H9 (cell line): Measurements from ENCODE around the gene FCER1G. TPM values are rescaled to one million over a fixed set of nuclear protein-coding genes. Genes with fewer than 3 reads are reported as not detected.

Source experiments
- DNase-seq: peaks from one replicate; pipeline ENCODE4 v3.0.0-alpha.2; 2017
- H2AFZ ChIP-seq: one replicate; pipeline ENCODE4 v1.6.1; 2013; ENCODE audit warnings: mild to moderate bottlenecking, low read length, control low read depth, moderate library complexity
- H2AK5ac ChIP-seq: 2 replicates; pipeline ENCODE4 v1.6.1; 2013; ENCODE audit warnings: low read length, control low read depth, mixed read lengths; ENCODE audit not compliant: insufficient read length
- H2BK120ac ChIP-seq: one replicate; pipeline ENCODE4 v1.6.1; 2013; ENCODE audit warnings: low read depth, mild to moderate bottlenecking, low read length, control low read depth, inconsistent platforms; ENCODE audit not compliant: poor library complexity, severe bottlenecking
- H2BK12ac ChIP-seq: 2 replicates; pipeline ENCODE4 v1.6.1; 2013; ENCODE audit warnings: low read length, control low read depth, mixed read lengths, low read depth; ENCODE audit not compliant: insufficient read length
- H2BK15ac ChIP-seq: 2 replicates; pipeline ENCODE4 v1.6.1; 2013; ENCODE audit warnings: low read depth, low read length, control low read depth
- H2BK20ac ChIP-seq: one replicate; pipeline ENCODE4 v1.6.1; 2013; ENCODE audit warnings: low read depth, mild to moderate bottlenecking, low read length, control low read depth, inconsistent platforms; ENCODE audit not compliant: poor library complexity, severe bottlenecking
- H2BK5ac ChIP-seq: 2 replicates; pipeline ENCODE4 v1.6.1; 2013; ENCODE audit warnings: low read length, control low read depth, mixed read lengths; ENCODE audit not compliant: insufficient read length
- H3K14ac ChIP-seq: 2 replicates; pipeline ENCODE4 v1.6.1; 2013; ENCODE audit warnings: low read length, control low read depth; ENCODE audit not compliant: insufficient read depth
- H3K18ac ChIP-seq: 2 replicates; pipeline ENCODE4 v1.6.1; 2013; ENCODE audit warnings: low read depth, mild to moderate bottlenecking, mixed read lengths, low read length, control low read depth; ENCODE audit not compliant: insufficient read length
- H3K23ac ChIP-seq: 2 replicates; pipeline ENCODE4 v1.6.1; 2013; ENCODE audit warnings: low read length, control low read depth, mixed read lengths, low read depth; ENCODE audit not compliant: insufficient read length
- H3K23me2 ChIP-seq: 2 replicates; pipeline ENCODE4 v1.6.1; 2013; ENCODE audit warnings: low read depth, mild to moderate bottlenecking, mixed read lengths, low read length, control low read depth; ENCODE audit not compliant: insufficient read length, poor library complexity, severe bottlenecking
- H3K27ac ChIP-seq: 2 replicates; pipeline ENCODE4 v1.5.1; 2013; ENCODE audit warnings: low read length, control low read depth, mixed read lengths, low read depth; ENCODE audit not compliant: insufficient read length
- H3K27me3 ChIP-seq: 2 replicates; pipeline ENCODE4 v1.6.1; 2013; ENCODE audit warnings: low read length, control low read depth, inconsistent platforms; ENCODE audit not compliant: insufficient read depth
- H3K4ac ChIP-seq: 2 replicates; pipeline ENCODE4 v1.6.1; 2013; ENCODE audit warnings: low read depth, mild to moderate bottlenecking, control low read depth, inconsistent platforms, low read length, moderate library complexity
- H3K4me1 ChIP-seq: 2 replicates; pipeline ENCODE4 v1.6.1; 2013; ENCODE audit warnings: low read length, control low read depth, inconsistent platforms; ENCODE audit not compliant: insufficient read depth
- H3K4me2 ChIP-seq: 2 replicates; pipeline ENCODE4 v1.6.1; 2013; ENCODE audit warnings: low read length, control low read depth, mixed read lengths; ENCODE audit not compliant: insufficient read length, insufficient read depth
- H3K56ac ChIP-seq: 2 replicates; pipeline ENCODE4 v1.6.1; 2013; ENCODE audit warnings: low read depth, mild to moderate bottlenecking, mixed read lengths, low read length, control low read depth; ENCODE audit not compliant: insufficient read length
- H3K79me1 ChIP-seq: 2 replicates; pipeline ENCODE4 v1.6.1; 2013; ENCODE audit warnings: low read depth, mild to moderate bottlenecking, moderate library complexity, low read length, control low read depth, inconsistent platforms; ENCODE audit not compliant: insufficient read depth, poor library complexity, severe bottlenecking
- H3K79me2 ChIP-seq: 2 replicates; pipeline ENCODE4 v1.6.1; 2013; ENCODE audit warnings: low read length, control low read depth, inconsistent platforms; ENCODE audit not compliant: insufficient read depth
- H3K9ac ChIP-seq: 2 replicates; pipeline ENCODE4 v1.6.1; 2013; ENCODE audit warnings: low read length, control low read depth, mixed read lengths; ENCODE audit not compliant: insufficient read length; ENCODE audit errors: extremely low read depth
- H3K9me3 ChIP-seq: one replicate; pipeline ENCODE4 v1.6.1; 2013; ENCODE audit warnings: low read depth, low read length, inconsistent platforms; ENCODE audit not compliant: control insufficient read depth
- H3T11ph ChIP-seq: one replicate; pipeline ENCODE4 v1.6.1; 2013; ENCODE audit warnings: mild to moderate bottlenecking, low read length, control low read depth, inconsistent platforms
- H4K20me1 ChIP-seq: one replicate; pipeline ENCODE4 v1.6.1; 2013; ENCODE audit not compliant: control insufficient read depth, insufficient read length, insufficient read depth
- H4K5ac ChIP-seq: 2 replicates; pipeline ENCODE4 v1.6.1; 2013; ENCODE audit warnings: low read depth, mild to moderate bottlenecking, mixed read lengths, low read length, control low read depth; ENCODE audit not compliant: insufficient read length
- H4K8ac ChIP-seq: replicated peaks from 2 replicates; pipeline ENCODE4 v1.6.1; 2013; ENCODE audit warnings: low read length, control low read depth, mixed read lengths, low read depth; ENCODE audit not compliant: insufficient read length
- H4K91ac ChIP-seq: 2 replicates; pipeline ENCODE4 v1.6.1; 2013; ENCODE audit warnings: low read depth, mild to moderate bottlenecking, moderate library complexity, mixed read lengths, low read length, control low read depth; ENCODE audit not compliant: insufficient read length
- H3K27ac Mint-ChIP-seq, 3 experiments: 2 replicates in 2 of 3; 3 replicates in 1 of 3; pipeline ENCODE4 v1.8.0; 2020 to 2021; ENCODE audit warnings: mixed read lengths in 3 of 3, mild to moderate bottlenecking in 1 of 3, moderate library complexity in 1 of 3
- H3K27me3 Mint-ChIP-seq: 2 replicates; pipeline ENCODE4 v1.8.0; 2021; ENCODE audit warnings: low read depth, mild to moderate bottlenecking, moderate library complexity, mixed read lengths
- H3K36me3 Mint-ChIP-seq, 3 experiments: 2 replicates in 2 of 3; 3 replicates in 1 of 3; pipeline ENCODE4 v1.8.0; 2020 to 2021; ENCODE audit warnings: low read depth in 3 of 3, mixed read lengths in 3 of 3; ENCODE audit not compliant: insufficient read depth in 1 of 3
- H3K4me1 Mint-ChIP-seq, 2 experiments: 2 replicates each; pipeline ENCODE4 v1.8.0; 2020; ENCODE audit warnings: mixed read lengths in 2 of 2
- H3K4me3 Mint-ChIP-seq, 2 experiments: 2 replicates in 1 of 2; 3 replicates in 1 of 2; pipeline ENCODE4 v1.8.0; 2020 to 2021; ENCODE audit warnings: mild to moderate bottlenecking in 2 of 2, mixed read lengths in 2 of 2, moderate library complexity in 1 of 2
- H3K9me3 Mint-ChIP-seq, 2 experiments: 2 replicates in 1 of 2; 3 replicates in 1 of 2; pipeline ENCODE4 v1.8.0; 2020; ENCODE audit warnings: mild to moderate bottlenecking in 2 of 2, mixed read lengths in 2 of 2, moderate library complexity in 1 of 2
- WGBS: extraction: QIAGEN DNeasy Blood & Tissue Kit; methylation state at CpG from one replicate; pipeline ENCODE4 v1.1.7; 2013; ENCODE audit warnings: missing lambda C conversion rate, low lambda C conversion rate, mixed read lengths; ENCODE audit not compliant: insufficient read length; ENCODE audit errors: extremely low coverage; 5-methylcytosine and 5-hydroxymethylcytosine counted together
- total RNA-seq: library from RNA; stranded (reverse); gene quantifications from 2 replicates; pipeline ENCODE4 v1.2.1, GENCODE V29; 2021
- TF ChIP-seq, protein P1 (sequence below): fragments of 200-600 bp; sonication (generic); conservative IDR thresholded peaks from 3 replicates; pipeline ENCODE4 v1.8.0; 2021; ENCODE audit warnings: antibody characterized with exemption, mild to moderate bottlenecking

FCER1G gene
- total RNA-seq, 1 experiment from 2014 or later = 0.90 TPM

DNA sequence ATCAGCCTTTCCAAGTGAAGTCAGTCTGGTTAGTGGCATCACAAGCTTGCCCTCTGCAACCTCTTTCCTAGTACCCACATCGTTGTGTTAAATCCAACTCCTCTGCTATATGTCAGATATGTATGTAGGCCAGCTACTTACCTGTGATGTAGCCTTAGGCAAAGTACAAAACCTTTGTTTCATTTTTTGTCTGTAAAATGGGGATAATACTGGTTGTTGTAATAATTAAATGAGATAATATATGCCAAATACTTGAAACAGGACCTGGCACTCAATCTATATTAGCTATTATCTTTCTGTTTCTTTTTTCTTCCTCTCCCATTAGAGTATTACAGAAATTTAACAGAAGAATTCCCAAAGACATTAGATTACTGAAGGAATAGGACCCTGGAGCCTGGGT is 44.7 kb downstream of the FCER1G start:
- Histone ChIP-seq H3K4me1 (peaks cover 5% of the 10 kb centered on the region; the same call in 1 of the 2 replicates), H3K56ac (no peak overlapping the region), H2AFZ (no peak overlapping the region), H2BK15ac (no peak overlapping the region), H2BK12ac (no peak overlapping the region), H4K5ac (no peak overlapping the region), H2BK120ac (no peak overlapping the region), H3K27me3 (peaks cover 12% of the 10 kb centered on the region; the same call in 1 of the 2 replicates), H4K91ac (no peak overlapping the region), H3K4ac (no peak overlapping the region), H4K8ac (no peak overlapping the region), H3K4me2 (peak overlapping the region; percentile 55), H3K14ac (no peak overlapping the region), H4K20me1 (no peaks in the 10 kb centered on the region), H3T11ph (no peak overlapping the region), H3K9me3 (peaks cover 6% of the 10 kb centered on the region), H3K79me1 (no peaks in the 10 kb centered on the region), H3K79me2 (no peaks in the 10 kb centered on the region), H2AK5ac (no peak overlapping the region), H2BK20ac (no peak overlapping the region), H3K23me2 (peaks cover 11% of the 10 kb centered on the region), H3K27ac (no peak overlapping the region), H3K23ac (no peak overlapping the region), H3K9ac (no peak overlapping the region), H2BK5ac (no peak overlapping the region), H3K18ac (no peak overlapping the region)
- H3K4me1 Mint-ChIP-seq = peaks cover 17 to 26% of the 10 kb centered on the region in 2 experiments
- TF ChIP-seq, protein P1, sequence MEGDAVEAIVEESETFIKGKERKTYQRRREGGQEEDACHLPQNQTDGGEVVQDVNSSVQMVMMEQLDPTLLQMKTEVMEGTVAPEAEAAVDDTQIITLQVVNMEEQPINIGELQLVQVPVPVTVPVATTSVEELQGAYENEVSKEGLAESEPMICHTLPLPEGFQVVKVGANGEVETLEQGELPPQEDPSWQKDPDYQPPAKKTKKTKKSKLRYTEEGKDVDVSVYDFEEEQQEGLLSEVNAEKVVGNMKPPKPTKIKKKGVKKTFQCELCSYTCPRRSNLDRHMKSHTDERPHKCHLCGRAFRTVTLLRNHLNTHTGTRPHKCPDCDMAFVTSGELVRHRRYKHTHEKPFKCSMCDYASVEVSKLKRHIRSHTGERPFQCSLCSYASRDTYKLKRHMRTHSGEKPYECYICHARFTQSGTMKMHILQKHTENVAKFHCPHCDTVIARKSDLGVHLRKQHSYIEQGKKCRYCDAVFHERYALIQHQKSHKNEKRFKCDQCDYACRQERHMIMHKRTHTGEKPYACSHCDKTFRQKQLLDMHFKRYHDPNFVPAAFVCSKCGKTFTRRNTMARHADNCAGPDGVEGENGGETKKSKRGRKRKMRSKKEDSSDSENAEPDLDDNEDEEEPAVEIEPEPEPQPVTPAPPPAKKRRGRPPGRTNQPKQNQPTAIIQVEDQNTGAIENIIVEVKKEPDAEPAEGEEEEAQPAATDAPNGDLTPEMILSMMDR = no peak
- H3K27me3 Mint-ChIP-seq = peaks cover 80% of the 10 kb centered on the region
- H3K9me3 Mint-ChIP-seq = peaks cover 27 to 28% of the 10 kb centered on the region in 2 experiments
- no peak overlapping the region for H3K27ac Mint-ChIP-seq
- no peak for DNase-seq
- peak overlapping the region; percentile 59 to 78 for H3K4me3 Mint-ChIP-seq
- peaks cover 13 to 20% (median 14%) of the 10 kb centered on the region in 3 experiments for H3K36me3 Mint-ChIP-seq
- no CpG with 5 or more reads among the region's 1 CpG for WGBS
